Ovary (tissue), 3 donors: ENCODE measurements around the gene PLAC8L1.

Experiments
- CTCF ChIP-seq, 3 donors: fragments of 450-650 bp in 2 of 3; fragments of 200-600 bp in 1 of 3; IDR thresholded peaks; one replicate each; pipeline versions ENCODE4 v1.5.1 to v1.8.0; 2016 to 2022; ENCODE audit warnings: antibody characterized with exemption in 3 of 3, mild to moderate bottlenecking in 1 of 3
- EP300 ChIP-seq: sonication (generic); formaldehyde crosslinking; IDR thresholded peaks from one replicate; pipeline ENCODE4 v1.6.1; 2017; ENCODE audit warnings: antibody characterized with exemption
- donor health status: DM: no; HTN: no; CAD: no.

GRCh38 chr5:146076455-146076854 is 28.9 kb downstream of the PLAC8L1 start:
- TF ChIP-seq CTCF (IDR thresholded peaks at IDR 0.05): no peak
- TF ChIP-seq EP300: no peak
